ENCODE data around the gene DCUN1D2.

Gene DCUN1D2

GRCh38 chr13:113470073-113470472 lies 20.4 kb downstream of the DCUN1D2 start:
- no peak for DNase-seq (ENCODE audit: low read depth, low spot score)
- TF ChIP-seq, protein P1, sequence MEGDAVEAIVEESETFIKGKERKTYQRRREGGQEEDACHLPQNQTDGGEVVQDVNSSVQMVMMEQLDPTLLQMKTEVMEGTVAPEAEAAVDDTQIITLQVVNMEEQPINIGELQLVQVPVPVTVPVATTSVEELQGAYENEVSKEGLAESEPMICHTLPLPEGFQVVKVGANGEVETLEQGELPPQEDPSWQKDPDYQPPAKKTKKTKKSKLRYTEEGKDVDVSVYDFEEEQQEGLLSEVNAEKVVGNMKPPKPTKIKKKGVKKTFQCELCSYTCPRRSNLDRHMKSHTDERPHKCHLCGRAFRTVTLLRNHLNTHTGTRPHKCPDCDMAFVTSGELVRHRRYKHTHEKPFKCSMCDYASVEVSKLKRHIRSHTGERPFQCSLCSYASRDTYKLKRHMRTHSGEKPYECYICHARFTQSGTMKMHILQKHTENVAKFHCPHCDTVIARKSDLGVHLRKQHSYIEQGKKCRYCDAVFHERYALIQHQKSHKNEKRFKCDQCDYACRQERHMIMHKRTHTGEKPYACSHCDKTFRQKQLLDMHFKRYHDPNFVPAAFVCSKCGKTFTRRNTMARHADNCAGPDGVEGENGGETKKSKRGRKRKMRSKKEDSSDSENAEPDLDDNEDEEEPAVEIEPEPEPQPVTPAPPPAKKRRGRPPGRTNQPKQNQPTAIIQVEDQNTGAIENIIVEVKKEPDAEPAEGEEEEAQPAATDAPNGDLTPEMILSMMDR (IDR thresholded peaks at IDR 0.05; ENCODE audit: insufficient read depth, low read length, missing control alignments): no peak
- POLR2A ChIA-PET: no interaction called here
- H3K4me3 ChIP-seq (ENCODE audit: low read depth, low read length): no peak overlapping the region
- CTCF ChIA-PET: no interaction called here

DNA sequence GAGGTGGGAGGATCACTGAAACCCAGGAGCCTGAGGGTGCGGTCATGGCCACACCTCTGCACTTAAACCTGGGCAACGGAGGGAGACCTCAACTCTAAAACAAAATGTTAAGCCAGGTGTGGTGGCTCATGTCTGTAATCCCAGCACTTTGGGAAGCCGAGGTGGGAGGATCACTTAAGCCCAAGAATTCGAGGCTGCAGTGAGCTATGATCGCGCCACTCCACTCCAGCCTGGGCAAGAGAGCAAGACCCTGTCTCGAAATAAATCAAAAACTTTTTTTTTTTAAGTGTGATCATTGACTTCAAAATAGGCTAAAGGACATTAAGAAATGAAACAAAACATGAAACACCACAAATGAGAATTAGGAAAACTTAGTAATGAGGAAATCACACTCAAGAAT lies 20.9 kb downstream of the DCUN1D2 start:
- no peak for DNase-seq (ENCODE audit: low read depth, low spot score)
- POLR2A ChIA-PET: interaction anchor here (0.7 kb wide), 1 partner anchor 241 kb away, joined by 3 read pairs; no protein-coding TSS in a partner anchor
- TF ChIP-seq, protein P1 (IDR thresholded peaks at IDR 0.05; ENCODE audit: insufficient read depth, low read length, missing control alignments): no peak
- no peak overlapping the region for H3K4me3 ChIP-seq (ENCODE audit: low read depth, low read length)
- CTCF ChIA-PET: no interaction called here

- H3K4me3 ChIP-seq (ENCODE audit: low read depth, low read length): no peak overlapping the region
- POLR2A ChIA-PET: no interaction called here
- DNase-seq (ENCODE audit: low read depth, low spot score): no peak
- CTCF ChIA-PET: no interaction called here
- TF ChIP-seq, protein P1 (IDR thresholded peaks at IDR 0.05; ENCODE audit: insufficient read depth, low read length, missing control alignments): no peak
These were observed 21.9 kb downstream of the DCUN1D2 start for GRCh38 chr13:113468472-113469201.

GRCh38 chr13:113468029-113468428 lies 22.5 kb downstream of the DCUN1D2 start:
- no peak for DNase-seq (ENCODE audit: low read depth, low spot score)
- TF ChIP-seq, protein P1 (IDR thresholded peaks at IDR 0.05; ENCODE audit: insufficient read depth, low read length, missing control alignments): no peak
- H3K4me3 ChIP-seq (ENCODE audit: low read depth, low read length): no peak overlapping the region
- POLR2A ChIA-PET: no interaction called here
- CTCF ChIA-PET: interaction anchor here (0.9 to 1.5 kb wide), 2 partner anchors 11 to 94 kb away, joined by 3 to 5 read pairs; no protein-coding TSS in a partner anchor

DNA sequence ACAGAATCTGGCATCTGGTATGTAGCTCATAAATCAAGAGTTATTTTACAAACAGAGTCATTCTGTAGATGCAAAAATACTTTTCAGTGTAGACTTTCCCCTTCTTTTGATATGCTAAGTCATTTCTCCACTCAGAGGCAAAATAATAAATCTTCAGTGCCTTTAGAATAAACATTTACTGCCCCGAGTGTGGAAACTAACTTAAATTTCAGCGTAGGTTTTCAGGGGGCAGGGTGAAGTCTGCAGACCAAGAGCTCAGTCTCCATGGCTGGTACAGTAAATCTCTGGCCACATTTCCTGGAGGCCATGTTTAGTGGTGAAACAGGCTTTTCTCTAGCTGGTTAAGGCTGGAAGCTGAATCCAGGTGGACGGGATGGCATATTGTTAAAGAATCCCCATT lies 24.1 kb downstream of the DCUN1D2 start:
- TF ChIP-seq, protein P1 (IDR thresholded peaks at IDR 0.05; ENCODE audit: insufficient read depth, low read length, missing control alignments): no peak
- no peak for DNase-seq (ENCODE audit: low read depth, low spot score)
- no peak overlapping the region for H3K4me3 ChIP-seq (ENCODE audit: low read depth, low read length)
- POLR2A ChIA-PET: no interaction called here
- CTCF ChIA-PET: interaction anchor here (1.4 to 3.1 kb wide), 4 partner anchors 8 to 17 kb away, joined by 3 to 14 read pairs (median 9); no protein-coding TSS in a partner anchor

- ChIA-PET POLR2A (no interaction called here), CTCF (interaction anchor here (0.8 to 3.1 kb wide), 6 partner anchors 10 to 23 kb away, joined by 3 to 14 read pairs (median 5); no protein-coding TSS in a partner anchor)
- TF ChIP-seq, protein P1 (IDR thresholded peaks at IDR 0.05; ENCODE audit: insufficient read depth, low read length, missing control alignments): no peak
- no peak for DNase-seq (ENCODE audit: low read depth, low spot score)
- H3K4me3 ChIP-seq (ENCODE audit: low read depth, low read length): no peak overlapping the region
These were observed 25.2 kb downstream of the DCUN1D2 start for GRCh38 chr13:113465300-113465699.
